ENCODE measurements around the gene CCDC47. TPM values are rescaled to one million over a fixed set of nuclear protein-coding genes. Genes with fewer than 3 reads are reported as not detected.

CCDC47 gene
- total RNA-seq, 1 experiment from 2014 or later: 104 TPM

- DNase-seq (ENCODE audit: low spot score): peak; percentile 39
- TF ChIP-seq EZH2 (IDR thresholded peaks at IDR 0.05; ENCODE audit: borderline replicate concordance, low read depth, low read length, poor library complexity, severe bottlenecking) (no peak), CTCF (conservative IDR thresholded peaks at IDR 0.05; ENCODE audit: low read depth, low read length) (peak; percentile 30; the same call in 1 of the 2 replicates)
- H3K27me3 ChIP-seq (replicated peaks; ENCODE audit: insufficient read depth, low read depth, low read length, poor library complexity): no peaks in the 10 kb centered on the region
- H3K27ac ChIP-seq (ENCODE audit: low read depth, low read length, poor library complexity, severe bottlenecking): no peak overlapping the region
- ChIA-PET CTCF (no interaction called here), POLR2A (ENCODE audit: low non-redundant PET) (no interaction called here)
- no TSS peak for BruUV-seq (replicated peaks)
- intact Hi-C loops (cut with micrococcal nuclease; ENCODE audit: unreplicated experiment): loop anchor here (5.0 to 10.0 kb wide), 2 partner anchors 74 to 272 kb away; partner anchors contain the start of gene MAP3K3
- H3K4me1 ChIP-seq (ENCODE audit: insufficient read depth, low read length, poor library complexity, severe bottlenecking): peaks cover 32% of the 10 kb centered on the region
- peaks cover 13% of the 10 kb centered on the region for H3K36me3 ChIP-seq (ENCODE audit: insufficient read depth, low read length, poor library complexity, severe bottlenecking)
- H3K4me3 ChIP-seq (ENCODE audit: low read depth, low read length, poor library complexity, severe bottlenecking): no peak overlapping the region
- no peaks in the 10 kb centered on the region for H3K9me3 ChIP-seq (ENCODE audit: low read depth, low read length, poor library complexity, severe bottlenecking)
Observed at GRCh38 chr17:63696381-63696961, 76.9 kb downstream of the CCDC47 start.

- H3K27ac ChIP-seq (ENCODE audit: low read depth, low read length, poor library complexity, severe bottlenecking): no peak overlapping the region
- H3K4me3 ChIP-seq (ENCODE audit: low read depth, low read length, poor library complexity, severe bottlenecking): no peak overlapping the region
- no peak for DNase-seq (ENCODE audit: low spot score)
- H3K27me3 ChIP-seq (replicated peaks; ENCODE audit: insufficient read depth, low read depth, low read length, poor library complexity): no peaks in the 10 kb centered on the region
- POLR2A ChIA-PET (ENCODE audit: low non-redundant PET): interaction anchor here (0.6 kb wide), 1 partner anchor 19 kb away, joined by 3 read pairs; no protein-coding TSS in a partner anchor
- peaks cover 26% of the 10 kb centered on the region for H3K4me1 ChIP-seq (ENCODE audit: insufficient read depth, low read length, poor library complexity, severe bottlenecking)
- peaks cover 18% of the 10 kb centered on the region for H3K36me3 ChIP-seq (ENCODE audit: insufficient read depth, low read length, poor library complexity, severe bottlenecking)
- H3K9me3 ChIP-seq (ENCODE audit: low read depth, low read length, poor library complexity, severe bottlenecking): no peaks in the 10 kb centered on the region
- no TSS peak for BruUV-seq (replicated peaks)
- CTCF ChIA-PET: no interaction called here
- intact Hi-C loops (cut with micrococcal nuclease; ENCODE audit: unreplicated experiment): loop anchor here (5.0 to 10.0 kb wide), 2 partner anchors 74 to 271 kb away; partner anchors contain the start of gene MAP3K3
- TF ChIP-seq EZH2 (IDR thresholded peaks at IDR 0.05; ENCODE audit: borderline replicate concordance, low read depth, low read length, poor library complexity, severe bottlenecking): no peak
- no peak for TF ChIP-seq CTCF (conservative IDR thresholded peaks at IDR 0.05; ENCODE audit: low read depth, low read length)
Observed at GRCh38 chr17:63695889-63696288, 77.5 kb downstream of the CCDC47 start.

Other genes starting within 250 kb of the CCDC47 start
- 116 and 138 TPM in 2 replicates for gene DCAF7, start 223.1 kb downstream of the CCDC47 start, total RNA-seq (2021)
- 38.7 and 39.0 TPM in 2 replicates for gene TACO1, start 172.7 kb downstream of the CCDC47 start, total RNA-seq (2021)
- gene MAP3K3, start 151.2 kb downstream of the CCDC47 start, total RNA-seq (2021): 25.9 and 27.8 TPM in 2 replicates
- 119 and 127 TPM in 2 replicates for gene LIMD2, start 73.5 kb downstream of the CCDC47 start, total RNA-seq (2021)
- gene STRADA, start 31.8 kb downstream of the CCDC47 start, total RNA-seq (2021): 56.3 and 62.8 TPM in 2 replicates
- 148 and 149 TPM in 2 replicates for gene DDX42, start 573 bp upstream of the CCDC47 start, total RNA-seq (2021)
- gene PSMC5, start 53.8 kb upstream of the CCDC47 start, total RNA-seq (2021): 302 and 305 TPM in 2 replicates
- 81.0 and 90.4 TPM in 2 replicates for gene FTSJ3, start 54.1 kb upstream of the CCDC47 start, total RNA-seq (2021)
- gene SMARCD2, start 69.1 kb upstream of the CCDC47 start, total RNA-seq (2021): 71.9 and 89.4 TPM in 2 replicates
- gene CSH2, start 100.1 kb upstream of the CCDC47 start, total RNA-seq (2021): not detected in 2 replicates
- not detected in 2 replicates for gene GH2, start 108.3 kb upstream of the CCDC47 start, total RNA-seq (2021)
- not detected in 2 replicates for gene CSH1, start 123.0 kb upstream of the CCDC47 start, total RNA-seq (2021)
- not detected in 2 replicates for gene CSHL1, start 137.7 kb upstream of the CCDC47 start, total RNA-seq (2021)
- not detected in 2 replicates for gene GH1, start 145.2 kb upstream of the CCDC47 start, total RNA-seq (2021)
- 0.39 and 0.72 TPM in 2 replicates for gene CD79B, start 158.7 kb upstream of the CCDC47 start, total RNA-seq (2021)
- 0.56 and 0.79 TPM in 2 replicates for gene SCN4A, start 199.3 kb upstream of the CCDC47 start, total RNA-seq (2021)
- 0.37 TPM in 1 of 2 replicates, not detected in the other for gene PRR29, start 224.8 kb upstream of the CCDC47 start, total RNA-seq (2021)
- 0.99 and 1.2 TPM in 2 replicates for gene ICAM2, start 247.0 kb upstream of the CCDC47 start, total RNA-seq (2021)

Measured in A673 (cell line).